ENCODE results near the gene TTC7B.

- TF ChIP-seq POLR2AphosphoS5 (IDR thresholded peaks at IDR 0.05): no peak
- TF ChIP-seq CTCF (IDR thresholded peaks at IDR 0.05): no peak
- no peak for TF ChIP-seq POLR2A (IDR thresholded peaks at IDR 0.05)
- no peak for TF ChIP-seq EP300 (IDR thresholded peaks at IDR 0.05)
Observed at GRCh38 chr14:90717916-90718315, 98.3 kb downstream of the TTC7B start.
